ENCODE measurements around the gene C11orf68.

Gene C11orf68

DNA sequence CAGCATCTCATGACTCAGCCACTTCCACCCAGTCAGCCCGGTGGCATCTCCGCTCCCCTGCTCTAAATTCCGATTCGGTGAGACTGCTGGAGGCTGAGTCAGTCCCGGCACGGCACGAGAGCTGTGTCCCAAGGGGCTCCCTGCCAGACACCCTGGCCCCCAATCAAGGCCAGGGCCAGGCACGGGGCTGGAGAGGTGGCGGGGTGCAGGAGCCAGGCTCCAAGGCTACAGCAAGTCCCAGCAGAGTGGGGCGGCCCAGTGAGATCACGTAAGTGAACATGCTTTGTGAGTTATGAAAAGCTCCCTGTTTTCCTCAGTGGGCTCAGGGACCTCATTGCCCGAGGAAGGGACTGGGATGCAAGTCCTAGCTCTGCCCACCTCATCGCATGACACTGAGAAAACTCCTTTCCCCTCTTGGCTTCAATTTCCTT, 3.0 kb downstream of the C11orf68 start:
- no peak for DNase-seq (ENCODE audit: low spot score)
- H3K9me3 ChIP-seq (replicated peaks in 1 of 2; ENCODE audit: control insufficient read depth in 2 of 2, insufficient read depth in 1 of 2, low read depth in 1 of 2, low read length in 2 of 2) = peaks cover 0 to 2% of the 10 kb centered on the region in 2 donors
- peak overlapping the region; percentile 58 for H3K23ac ChIP-seq (ENCODE audit: low read depth, low read length, poor library complexity)
- H3K27me3 ChIP-seq (ENCODE audit: control insufficient read depth in 3 of 3, insufficient read depth in 3 of 3, low read depth in 1 of 3, low read length in 3 of 3) = no peaks in the 10 kb centered on the region
- peak overlapping the region; percentile 12 for H3K9ac ChIP-seq (ENCODE audit: low read depth, low read length, poor library complexity)
- H3K4me2 ChIP-seq (ENCODE audit: insufficient read depth, low read length, poor library complexity, severe bottlenecking) = no peak overlapping the region
- H3K4ac ChIP-seq (ENCODE audit: low read length) = no peak overlapping the region
- no peak overlapping the region for H2BK12ac ChIP-seq (ENCODE audit: low read length)
- H3K79me1 ChIP-seq (ENCODE audit: low read depth, low read length) = peaks cover 19% of the 10 kb centered on the region
- no peak overlapping the region for H3K18ac ChIP-seq (ENCODE audit: low read length)
- H3K4me3 ChIP-seq (ENCODE audit: low read length in 2 of 2) = no peak overlapping the region
- no peak overlapping the region for H3K14ac ChIP-seq (ENCODE audit: low read length)
- no peak overlapping the region for H4K8ac ChIP-seq (ENCODE audit: low read depth, low read length)
- H3K27ac ChIP-seq (replicated peaks; ENCODE audit: low read length) = no peak overlapping the region
- peaks cover 17 to 22% of the 10 kb centered on the region in 2 donors for H3K4me1 ChIP-seq (ENCODE audit: control insufficient read depth in 2 of 2, insufficient read depth in 1 of 2, low read depth in 1 of 2, low read length in 2 of 2)
- H3K36me3 ChIP-seq (replicated peaks in 1 of 2; ENCODE audit: control insufficient read depth in 2 of 2, insufficient read depth in 2 of 2, low read length in 2 of 2) = peaks cover 12 to 19% of the 10 kb centered on the region in 2 donors
- no peak overlapping the region for H2AK5ac ChIP-seq (ENCODE audit: low read depth, low read length)
- H2BK15ac ChIP-seq (ENCODE audit: low read length) = no peak overlapping the region
- no peak overlapping the region for H2BK120ac ChIP-seq (ENCODE audit: low read depth, low read length)
- peak overlapping the region; percentile 46 for H2BK5ac ChIP-seq (ENCODE audit: low read length)
- H4K91ac ChIP-seq (ENCODE audit: low read depth, low read length, poor library complexity) = no peak overlapping the region
- WGBS, 2 donors (ENCODE audit: extremely low coverage in 2 of 2, insufficient read length in 2 of 2, insufficient replicate concordance in 1 of 2) = no CpG with 5 or more reads among the region's 13 CpGs
- H2AFZ ChIP-seq (ENCODE audit: low read length) = no peak overlapping the region

DNA sequence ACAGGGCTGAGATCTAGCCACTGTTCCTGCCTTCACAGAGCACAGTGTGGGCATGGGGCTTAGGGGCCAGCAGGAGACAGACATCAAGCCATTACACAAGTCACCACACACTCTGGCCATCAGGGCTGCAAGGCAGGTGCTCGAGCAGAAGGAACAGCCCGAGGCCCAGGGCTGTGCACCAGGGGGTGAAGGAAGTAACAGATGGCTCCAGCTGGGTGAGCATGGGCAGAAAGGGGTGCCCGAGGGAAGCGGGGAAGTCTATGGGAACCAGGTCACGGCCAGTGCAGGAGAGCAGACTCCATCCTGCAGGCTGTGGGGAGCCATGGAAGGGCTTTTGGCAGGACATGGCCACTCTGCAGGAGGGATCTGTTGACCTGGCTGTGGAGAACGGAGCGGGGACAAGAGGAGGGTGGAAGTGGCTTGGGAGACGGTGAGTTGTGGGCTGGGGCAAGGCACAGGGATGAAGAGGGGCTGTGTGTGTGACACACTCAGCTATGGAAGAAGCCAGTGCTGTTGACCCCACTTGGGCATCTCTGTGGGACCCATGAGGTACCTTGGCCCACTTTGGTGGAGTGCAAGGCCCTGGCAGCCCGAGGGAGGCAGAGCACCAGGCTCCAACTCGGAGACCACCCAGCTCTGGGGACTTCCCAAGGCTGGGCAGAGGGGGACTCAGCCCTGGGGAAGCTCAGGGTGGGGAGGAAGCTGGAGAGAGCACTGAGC, 3.6 kb downstream of the C11orf68 start:
- H2BK12ac ChIP-seq (ENCODE audit: low read length) = no peak overlapping the region
- H3K9ac ChIP-seq (ENCODE audit: low read depth, low read length, poor library complexity) = peak overlapping the region; percentile 39
- H2AK5ac ChIP-seq (ENCODE audit: low read depth, low read length) = no peak overlapping the region
- H2BK15ac ChIP-seq (ENCODE audit: low read length) = no peak overlapping the region
- peaks cover 13 to 17% of the 10 kb centered on the region in 2 donors for H3K4me1 ChIP-seq (ENCODE audit: control insufficient read depth in 2 of 2, insufficient read depth in 1 of 2, low read depth in 1 of 2, low read length in 2 of 2)
- WGBS, 2 donors (ENCODE audit: extremely low coverage in 2 of 2, insufficient read length in 2 of 2, insufficient replicate concordance in 1 of 2) = no CpG with 5 or more reads among the region's 10 CpGs
- H3K4me2 ChIP-seq (ENCODE audit: insufficient read depth, low read length, poor library complexity, severe bottlenecking) = no peak overlapping the region
- H3K36me3 ChIP-seq (replicated peaks in 1 of 2; ENCODE audit: control insufficient read depth in 2 of 2, insufficient read depth in 2 of 2, low read length in 2 of 2) = peaks cover 9 to 14% of the 10 kb centered on the region in 2 donors
- peaks cover 0 to 2% (median 0%) of the 10 kb centered on the region in 3 experiments for H3K27me3 ChIP-seq (ENCODE audit: control insufficient read depth in 3 of 3, insufficient read depth in 3 of 3, low read depth in 1 of 3, low read length in 3 of 3)
- no peak for DNase-seq (ENCODE audit: low spot score)
- no peak overlapping the region for H4K91ac ChIP-seq (ENCODE audit: low read depth, low read length, poor library complexity)
- H2BK5ac ChIP-seq (ENCODE audit: low read length) = peak overlapping the region; percentile 46
- no peak overlapping the region for H4K8ac ChIP-seq (ENCODE audit: low read depth, low read length)
- H3K18ac ChIP-seq (ENCODE audit: low read length) = peak overlapping the region; percentile 74
- no peak overlapping the region for H3K14ac ChIP-seq (ENCODE audit: low read length)
- H3K9me3 ChIP-seq (replicated peaks in 1 of 2; ENCODE audit: control insufficient read depth in 2 of 2, insufficient read depth in 1 of 2, low read depth in 1 of 2, low read length in 2 of 2) = peaks cover 0 to 2% of the 10 kb centered on the region in 2 donors
- no peak overlapping the region for H3K27ac ChIP-seq (replicated peaks; ENCODE audit: low read length)
- H3K79me1 ChIP-seq (ENCODE audit: low read depth, low read length) = peaks cover 15% of the 10 kb centered on the region
- H2BK120ac ChIP-seq (ENCODE audit: low read depth, low read length) = no peak overlapping the region
- peak overlapping the region; percentile 8 for H3K4ac ChIP-seq (ENCODE audit: low read length)
- H2AFZ ChIP-seq (ENCODE audit: low read length) = no peak overlapping the region
- H3K4me3 ChIP-seq (ENCODE audit: low read length in 2 of 2) = no peak overlapping the region
- H3K23ac ChIP-seq (ENCODE audit: low read depth, low read length, poor library complexity) = peak overlapping the region; percentile 58

GRCh38 chr11:65912845-65913244, 6.0 kb downstream of the C11orf68 start:
- no CpG with 5 or more reads among the region's 4 CpGs for WGBS, 2 donors (ENCODE audit: extremely low coverage in 2 of 2, insufficient read length in 2 of 2, insufficient replicate concordance in 1 of 2)

More at GRCh38 chr11:65912845-65913244, 6.0 kb downstream of the C11orf68 start:
- Histone ChIP-seq H3K18ac (ENCODE audit: low read length) (no peak overlapping the region), H3K27ac (replicated peaks; ENCODE audit: low read length) (no peak overlapping the region), H3K4ac (ENCODE audit: low read length) (no peak overlapping the region), H4K8ac (ENCODE audit: low read depth, low read length) (no peak overlapping the region), H3K23ac (ENCODE audit: low read depth, low read length, poor library complexity) (no peak overlapping the region), H3K14ac (ENCODE audit: low read length) (no peak overlapping the region), H3K9me3 (replicated peaks in 1 of 2; ENCODE audit: control insufficient read depth in 2 of 2, insufficient read depth in 1 of 2, low read depth in 1 of 2, low read length in 2 of 2) (peaks cover 0 to 2% of the 10 kb centered on the region in 2 donors), H3K4me3 (ENCODE audit: low read length in 2 of 2) (no peak overlapping the region), H3K9ac (ENCODE audit: low read depth, low read length, poor library complexity) (no peak overlapping the region), H3K36me3 (replicated peaks in 1 of 2; ENCODE audit: control insufficient read depth in 2 of 2, insufficient read depth in 2 of 2, low read length in 2 of 2) (peaks cover 9 to 13% of the 10 kb centered on the region in 2 donors), H3K4me1 (ENCODE audit: control insufficient read depth in 2 of 2, insufficient read depth in 1 of 2, low read depth in 1 of 2, low read length in 2 of 2) (peaks cover 4 to 9% of the 10 kb centered on the region in 2 donors), H2BK5ac (ENCODE audit: low read length) (no peak overlapping the region), H2AK5ac (ENCODE audit: low read depth, low read length) (peak overlapping the region; percentile 8), H4K91ac (ENCODE audit: low read depth, low read length, poor library complexity) (no peak overlapping the region), H2BK15ac (ENCODE audit: low read length) (no peak overlapping the region), H3K79me1 (ENCODE audit: low read depth, low read length) (peaks cover 4% of the 10 kb centered on the region), H2AFZ (ENCODE audit: low read length) (no peak overlapping the region), H2BK12ac (ENCODE audit: low read length) (no peak overlapping the region), H3K4me2 (ENCODE audit: insufficient read depth, low read length, poor library complexity, severe bottlenecking) (no peak overlapping the region), H2BK120ac (ENCODE audit: low read depth, low read length) (no peak overlapping the region), H3K27me3 (ENCODE audit: control insufficient read depth in 3 of 3, insufficient read depth in 3 of 3, low read depth in 1 of 3, low read length in 3 of 3) (peaks cover 0 to 4% (median 0%) of the 10 kb centered on the region in 3 experiments)
- DNase-seq (ENCODE audit: low spot score) = no peak
